Anterior cingulate cortex (tissue), 58 donors: Measurements from ENCODE around the gene C2CD4C.
"Not testable (repeated sequence)": the region's sequence is repeated elsewhere in the genome, so short reads cannot be mapped to it uniquely, and the experiment has no call there.

Source experiments
- DNase-seq, 58 donors: peaks; one replicate each; lab custom pipeline; 2025; lab: John Stamatoyannopoulos, UW

Gene C2CD4C

GRCh38 chr19:439167-439900 lies 30.4 kb upstream of the C2CD4C start:
- DNase-seq = no peak

- DNase-seq = no peak
Measured at GRCh38 chr19:438416-438958, 29.5 kb upstream of the C2CD4C start.

GRCh38 chr19:437041-437440 lies 28.1 kb upstream of the C2CD4C start:
- DNase-seq = peak in 5 of 58 donors; percentile 2 to 35 (median 19)

GRCh38 chr19:436413-436950 lies 27.5 kb upstream of the C2CD4C start:
- DNase-seq = no peak

DNA sequence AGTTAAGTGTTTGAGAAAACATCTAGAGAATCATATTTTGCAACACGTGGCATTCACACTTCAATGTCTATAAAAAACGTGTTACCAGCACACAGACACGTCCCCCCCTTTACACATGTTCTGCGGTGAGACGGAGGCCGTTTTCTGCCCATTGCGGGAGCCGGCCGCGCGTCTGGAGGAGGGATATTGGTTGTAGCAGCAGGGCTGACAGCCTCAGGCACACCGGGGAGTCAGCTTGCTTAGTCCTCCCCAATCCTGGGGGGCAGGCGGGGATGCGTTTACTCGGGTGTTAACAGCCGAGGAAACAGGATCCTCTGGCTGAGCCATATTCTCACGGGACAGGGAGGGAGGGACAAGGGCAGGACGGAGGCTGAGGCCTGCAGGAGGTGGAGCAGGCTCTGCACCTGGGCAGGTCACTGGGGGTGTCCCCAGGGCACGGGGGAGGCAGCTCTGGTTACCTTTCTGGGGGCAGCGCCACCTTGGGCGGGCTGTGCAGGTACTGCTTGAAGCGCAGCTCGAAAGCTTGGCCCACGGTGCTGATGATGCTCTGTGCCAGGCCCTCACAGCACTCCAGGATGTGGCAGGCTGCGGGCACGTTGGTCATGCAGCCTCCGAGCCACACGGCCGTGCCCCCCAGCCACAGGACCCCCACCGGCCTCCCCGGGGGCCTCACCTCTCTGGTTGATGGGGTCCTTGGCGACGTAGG lies 26.9 kb upstream of the C2CD4C start:
- DNase-seq = peak in 20 of 58 donors; percentile 6 to 83 (median 41)

DNA sequence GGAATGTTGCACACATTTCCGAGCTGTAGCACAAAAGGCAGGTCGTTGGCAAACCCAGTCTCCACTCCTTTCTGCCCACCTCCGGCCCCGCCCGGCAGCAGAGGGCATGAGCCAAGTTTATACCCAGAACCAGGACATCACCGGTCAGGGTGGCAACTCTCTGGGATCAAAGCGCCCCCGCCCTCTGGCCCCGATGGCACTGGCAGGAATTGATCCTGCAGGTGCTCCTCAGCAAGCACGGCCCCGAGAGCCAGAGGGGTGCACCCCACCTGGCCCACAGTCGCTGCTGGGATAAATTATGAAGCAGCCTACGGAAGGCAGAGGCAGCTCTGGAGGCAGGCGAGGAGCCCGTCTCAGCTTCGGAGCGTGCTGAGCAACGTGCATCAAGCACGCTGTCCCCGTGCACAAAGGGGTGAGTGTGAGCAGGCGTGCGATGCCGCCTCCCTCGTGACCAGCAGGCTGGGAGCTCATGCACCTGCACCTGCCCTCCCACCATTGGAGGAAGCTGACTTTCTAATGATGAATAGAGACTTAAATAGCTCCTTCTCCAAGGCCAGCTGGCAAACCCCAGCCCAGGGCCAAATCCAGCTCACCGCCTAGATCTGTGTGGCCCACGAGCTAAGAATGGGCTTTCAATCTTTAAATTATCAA lies 26.2 kb upstream of the C2CD4C start:
- DNase-seq = peak in 29 of 58 donors; percentile 7 to 83 (median 42)

DNA sequence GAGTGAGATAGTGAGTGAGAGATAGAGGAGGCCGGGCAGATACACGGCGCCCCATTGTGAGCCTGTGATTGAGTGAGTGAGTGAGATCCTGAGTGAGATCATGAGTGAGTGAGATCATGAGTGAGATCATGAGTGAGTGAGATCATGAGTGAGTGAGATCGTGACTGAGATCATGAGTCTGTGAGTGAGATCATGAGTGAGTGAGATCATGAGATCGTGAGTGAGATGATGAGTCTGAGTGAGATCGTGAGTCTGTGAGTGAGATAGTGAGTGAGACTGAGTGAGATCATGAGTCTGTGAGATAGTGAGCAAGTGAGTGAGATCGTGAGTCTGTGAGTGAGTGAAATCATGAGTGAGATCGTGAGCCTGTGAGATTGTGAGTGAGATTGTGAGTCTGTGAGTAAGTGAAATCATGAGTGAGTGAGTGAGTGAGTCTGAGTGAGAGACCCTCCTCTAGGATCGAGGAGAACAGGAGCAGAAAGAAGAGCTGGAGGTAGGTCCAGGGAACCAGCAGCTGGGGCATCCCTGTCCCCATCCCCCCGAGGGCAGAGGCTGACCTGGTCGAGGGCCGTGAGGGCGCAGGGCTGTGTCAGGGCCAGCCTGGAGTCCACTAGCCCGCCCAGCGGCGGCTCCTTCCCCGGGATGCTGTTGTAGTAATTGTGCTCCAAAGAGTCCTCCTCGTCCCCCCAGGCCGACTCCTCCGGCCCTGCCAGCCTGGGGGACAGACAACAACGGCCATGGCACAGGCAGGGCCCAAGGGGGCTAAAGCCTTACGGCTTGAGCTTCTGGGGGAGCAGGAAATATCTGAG lies 25.4 kb upstream of the C2CD4C start:
- DNase-seq = no peak

GRCh38 chr19:430701-431100 lies 21.8 kb upstream of the C2CD4C start:
- no peak for DNase-seq

DNA sequence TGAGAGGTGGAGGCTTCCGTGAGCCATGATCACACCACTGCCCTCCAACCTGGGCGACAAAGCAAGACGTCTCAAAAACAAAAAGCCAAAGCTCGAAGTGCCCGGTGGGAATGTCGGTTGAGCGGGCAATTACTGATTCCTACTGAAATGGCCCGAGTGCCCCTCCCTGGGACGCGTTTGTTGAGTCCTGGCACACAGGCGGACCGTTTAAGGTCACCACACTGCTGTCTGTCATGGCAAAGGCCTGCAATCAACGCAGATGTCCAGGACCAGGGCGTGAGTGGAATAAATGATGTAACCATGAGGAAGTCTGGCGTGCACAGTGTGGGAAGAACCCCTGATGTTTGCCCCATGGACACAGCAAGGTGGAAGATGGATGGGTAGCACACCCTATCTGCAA lies 19.2 kb upstream of the C2CD4C start:
- no peak for DNase-seq

- not testable (repeated sequence) for DNase-seq
Measured at GRCh38 chr19:427675-428074, 18.7 kb upstream of the C2CD4C start.

DNA sequence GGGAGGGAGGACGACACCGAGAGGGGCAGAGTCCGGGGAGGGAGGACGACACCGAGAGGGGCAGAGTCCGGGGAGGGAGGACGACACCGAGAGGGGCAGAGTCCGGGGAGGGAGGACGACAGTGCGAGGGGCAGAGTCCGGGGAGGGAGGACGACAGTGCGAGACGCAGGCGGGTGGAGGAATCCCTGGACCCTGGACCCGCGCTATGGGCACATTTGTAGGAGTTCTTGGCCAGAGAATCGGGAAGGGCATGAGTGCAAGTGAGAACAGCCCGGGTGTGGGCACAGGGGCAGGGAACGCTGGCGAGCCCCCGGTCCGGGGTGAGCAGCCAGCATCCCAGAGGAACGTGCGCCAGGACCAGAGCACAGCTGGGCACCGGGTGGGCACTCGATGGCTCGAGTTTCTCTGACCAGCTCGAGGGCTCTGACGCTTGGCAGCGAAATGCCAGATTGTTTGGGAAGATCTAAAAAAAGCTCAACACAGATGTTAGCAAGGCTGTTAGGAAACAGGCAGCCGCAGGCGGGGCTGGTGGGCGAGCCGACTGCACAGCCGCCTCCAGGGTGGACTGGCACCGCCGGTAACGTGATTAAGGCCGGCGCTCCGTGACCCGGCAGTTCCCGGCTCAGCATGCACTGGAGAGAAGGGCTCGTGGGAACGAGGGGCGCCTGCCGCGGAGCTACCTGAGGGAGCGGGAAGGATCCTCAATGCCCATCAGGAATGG lies 17.9 kb upstream of the C2CD4C start:
- DNase-seq = peak in 22 of 58 donors; percentile 18 to 59 (median 32)

GRCh38 chr19:425056-425455 lies 16.1 kb upstream of the C2CD4C start:
- no peak for DNase-seq

DNA sequence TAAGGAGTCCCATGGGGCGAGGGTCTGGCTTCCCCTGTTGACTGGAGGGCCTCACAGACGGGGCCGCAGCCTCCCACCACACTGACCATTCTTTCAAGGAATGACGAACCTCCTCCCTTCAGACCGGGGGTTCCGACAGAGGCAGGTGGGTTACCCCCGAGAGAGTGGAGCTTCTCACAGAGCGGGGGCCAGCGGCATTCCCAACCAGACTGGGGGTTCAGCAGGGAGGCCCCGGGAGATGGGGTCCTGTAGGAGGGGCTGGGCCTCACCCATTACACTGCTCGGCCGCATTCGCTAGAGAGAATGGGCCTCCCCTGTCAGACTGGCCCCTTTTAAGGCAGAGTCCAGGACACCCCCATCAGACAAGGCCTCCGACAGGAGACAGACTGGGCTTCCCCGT lies 15.6 kb upstream of the C2CD4C start:
- no peak for DNase-seq

GRCh38 chr19:423691-424466 lies 14.9 kb upstream of the C2CD4C start:
- no peak for DNase-seq

- not testable (repeated sequence) for DNase-seq
Measured at GRCh38 chr19:422917-423226, 13.9 kb upstream of the C2CD4C start.

DNA sequence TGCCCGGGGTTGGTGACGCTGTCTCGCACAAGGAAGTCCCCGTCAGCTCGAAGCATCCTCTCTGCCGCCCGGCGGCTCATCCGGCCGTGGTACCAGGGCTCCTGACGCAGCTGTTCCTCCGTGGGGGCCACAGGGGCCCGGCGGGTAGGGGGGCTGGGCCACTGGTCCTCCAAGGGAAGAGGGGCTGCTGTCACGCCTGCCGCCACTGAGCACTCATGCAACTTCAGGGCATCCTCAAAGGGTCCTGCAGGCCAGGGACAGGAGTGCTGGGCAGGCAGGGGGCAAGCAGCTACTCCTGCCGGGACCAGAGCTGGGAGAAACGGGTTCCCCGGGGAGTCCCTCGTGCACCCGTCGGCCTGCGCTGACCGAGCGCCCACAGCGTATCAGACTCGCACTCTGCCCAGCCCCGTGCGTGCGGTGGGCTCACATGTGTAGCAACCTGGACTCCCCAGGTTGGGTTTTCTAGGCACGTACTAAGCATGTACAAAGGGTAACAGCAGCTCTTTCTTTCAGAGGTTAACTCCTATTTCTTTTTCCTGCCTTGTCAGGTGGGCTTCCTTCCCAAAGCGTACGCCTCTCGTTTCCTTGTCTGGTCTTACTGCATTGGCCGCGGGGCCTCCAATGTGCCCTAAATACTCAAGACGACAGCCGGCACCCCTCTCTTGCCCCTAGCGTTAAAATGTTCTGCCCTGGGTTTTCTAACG lies 13.4 kb upstream of the C2CD4C start:
- DNase-seq = no peak

GRCh38 chr19:419721-420515 lies 11.0 kb upstream of the C2CD4C start:
- no peak for DNase-seq
